ENCODE data around the gene SLC24A3.

The SLC24A3 gene

GRCh38 chr20:19741924-19742323 lies 529.5 kb downstream of the SLC24A3 start:
- DNase-seq (ENCODE audit: low read depth, low spot score) = no peak
- no peak overlapping the region for H3K4me3 ChIP-seq (ENCODE audit: low read depth, low read length)
- in situ Hi-C loops (cut with HindIII; ENCODE audit: low sequenced_read_pairs) = no loop called here
- TF ChIP-seq CTCF (IDR thresholded peaks at IDR 0.05; ENCODE audit: low read depth, low read length) = no peak

GRCh38 chr20:19742974-19743639 lies 530.7 kb downstream of the SLC24A3 start:
- in situ Hi-C loops (cut with HindIII; ENCODE audit: low sequenced_read_pairs) = no loop called here
- DNase-seq (ENCODE audit: low read depth, low spot score) = no peak
- no peak for TF ChIP-seq CTCF (IDR thresholded peaks at IDR 0.05; ENCODE audit: low read depth, low read length)
- no peak overlapping the region for H3K4me3 ChIP-seq (ENCODE audit: low read depth, low read length)

GRCh38 chr20:19743640-19743995 lies 531.2 kb downstream of the SLC24A3 start:
- in situ Hi-C loops (cut with HindIII; ENCODE audit: low sequenced_read_pairs) = no loop called here
- DNase-seq (ENCODE audit: low read depth, low spot score) = no peak

GRCh38 chr20:19745106-19745505 lies 532.7 kb downstream of the SLC24A3 start:
- TF ChIP-seq CTCF (IDR thresholded peaks at IDR 0.05; ENCODE audit: low read depth, low read length) = no peak
- no peak for DNase-seq (ENCODE audit: low read depth, low spot score)
- no peak overlapping the region for H3K4me3 ChIP-seq (ENCODE audit: low read depth, low read length)
- in situ Hi-C loops (cut with HindIII; ENCODE audit: low sequenced_read_pairs) = no loop called here

More at GRCh38 chr20:19743640-19743995, 531.2 kb downstream of the SLC24A3 start:
- no peak for TF ChIP-seq CTCF (IDR thresholded peaks at IDR 0.05; ENCODE audit: low read depth, low read length)
- no peak overlapping the region for H3K4me3 ChIP-seq (ENCODE audit: low read depth, low read length)

- H3K4me3 ChIP-seq (ENCODE audit: low read depth, low read length) = no peak overlapping the region
- in situ Hi-C loops (cut with HindIII; ENCODE audit: low sequenced_read_pairs) = no loop called here
- DNase-seq (ENCODE audit: low read depth, low spot score) = no peak
- no peak for TF ChIP-seq CTCF (IDR thresholded peaks at IDR 0.05; ENCODE audit: low read depth, low read length)
These were observed 533.1 kb downstream of the SLC24A3 start for GRCh38 chr20:19745584-19745983.

- no peak for DNase-seq (ENCODE audit: low read depth, low spot score)
- TF ChIP-seq CTCF (IDR thresholded peaks at IDR 0.05; ENCODE audit: low read depth, low read length) = no peak
- no peak overlapping the region for H3K4me3 ChIP-seq (ENCODE audit: low read depth, low read length)
- in situ Hi-C loops (cut with HindIII; ENCODE audit: low sequenced_read_pairs) = no loop called here
These were observed 534.0 kb downstream of the SLC24A3 start for GRCh38 chr20:19746396-19746795.

Data from astrocyte of the spinal cord (primary cell).